GM10266 (cell line): ENCODE measurements around the gene FARS2.

Experiments used
- DNase-seq: peaks from one replicate; pipeline ENCODE4 v3.0.0; 2012; ENCODE audit errors: extremely low spot score
- TF ChIP-seq, protein P1 (sequence below): IDR thresholded peaks from 2 replicates; pipeline ENCODE4 v1.5.1; 2012; ENCODE audit warnings: mild to moderate bottlenecking, low read depth; ENCODE audit not compliant: control insufficient read depth, insufficient read depth; ENCODE audit errors: missing control alignments

The FARS2 gene

GRCh38 chr6:5667737-5668136 lies 406.4 kb downstream of the FARS2 start:
- TF ChIP-seq, protein P1, sequence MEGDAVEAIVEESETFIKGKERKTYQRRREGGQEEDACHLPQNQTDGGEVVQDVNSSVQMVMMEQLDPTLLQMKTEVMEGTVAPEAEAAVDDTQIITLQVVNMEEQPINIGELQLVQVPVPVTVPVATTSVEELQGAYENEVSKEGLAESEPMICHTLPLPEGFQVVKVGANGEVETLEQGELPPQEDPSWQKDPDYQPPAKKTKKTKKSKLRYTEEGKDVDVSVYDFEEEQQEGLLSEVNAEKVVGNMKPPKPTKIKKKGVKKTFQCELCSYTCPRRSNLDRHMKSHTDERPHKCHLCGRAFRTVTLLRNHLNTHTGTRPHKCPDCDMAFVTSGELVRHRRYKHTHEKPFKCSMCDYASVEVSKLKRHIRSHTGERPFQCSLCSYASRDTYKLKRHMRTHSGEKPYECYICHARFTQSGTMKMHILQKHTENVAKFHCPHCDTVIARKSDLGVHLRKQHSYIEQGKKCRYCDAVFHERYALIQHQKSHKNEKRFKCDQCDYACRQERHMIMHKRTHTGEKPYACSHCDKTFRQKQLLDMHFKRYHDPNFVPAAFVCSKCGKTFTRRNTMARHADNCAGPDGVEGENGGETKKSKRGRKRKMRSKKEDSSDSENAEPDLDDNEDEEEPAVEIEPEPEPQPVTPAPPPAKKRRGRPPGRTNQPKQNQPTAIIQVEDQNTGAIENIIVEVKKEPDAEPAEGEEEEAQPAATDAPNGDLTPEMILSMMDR: no peak
- no peak for DNase-seq

DNA sequence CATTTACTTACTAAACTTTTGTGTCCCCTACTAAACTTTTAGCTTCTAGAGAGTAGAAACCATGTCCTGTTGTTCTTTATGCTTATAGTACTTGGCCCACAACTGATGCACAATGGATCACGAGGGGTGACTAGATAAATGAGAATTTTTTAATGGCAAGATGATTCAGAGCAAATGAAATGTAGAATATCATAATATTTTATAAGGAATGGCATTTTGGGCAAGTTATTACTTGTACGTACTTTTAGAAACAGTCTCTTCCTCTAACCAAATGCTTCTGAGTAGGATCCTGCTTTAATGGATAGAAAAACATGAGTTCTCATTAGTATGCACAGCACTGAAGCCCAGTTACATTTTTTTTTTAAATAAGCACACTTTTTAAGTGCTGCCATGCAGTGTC lies 409.1 kb downstream of the FARS2 start:
- DNase-seq: no peak
- TF ChIP-seq, protein P1: no peak

- TF ChIP-seq, protein P1: no peak
- peak; percentile 44 for DNase-seq
Measured at GRCh38 chr6:5670811-5671561, 409.7 kb downstream of the FARS2 start.

GRCh38 chr6:5671601-5672559 lies 410.6 kb downstream of the FARS2 start:
- TF ChIP-seq, protein P1: no peak
- no peak for DNase-seq

DNA sequence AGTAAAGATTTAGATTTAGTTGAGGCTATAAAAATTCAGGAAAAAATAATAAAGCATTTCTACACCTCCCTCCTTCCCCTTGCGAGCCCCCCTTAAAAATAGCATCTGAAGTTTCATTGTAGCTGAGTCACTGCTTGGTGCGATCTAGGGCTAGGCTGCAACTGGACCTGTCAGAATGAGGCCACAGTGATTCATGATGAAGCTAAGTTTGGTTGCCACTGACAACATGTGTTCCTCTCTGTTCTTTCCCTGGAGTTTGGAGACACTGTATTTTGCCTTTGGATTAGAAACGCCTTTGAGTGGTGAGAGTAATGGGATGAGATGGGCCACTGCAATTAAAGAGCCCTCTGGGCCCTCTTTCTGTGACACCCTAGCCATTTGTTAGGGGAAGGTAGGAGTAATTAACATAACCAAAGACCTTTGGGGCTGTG lies 411.3 kb downstream of the FARS2 start:
- no peak for DNase-seq
- TF ChIP-seq, protein P1: no peak

GRCh38 chr6:5673019-5673790 lies 411.9 kb downstream of the FARS2 start:
- no peak for DNase-seq
- TF ChIP-seq, protein P1: no peak
